ENCODE data around the gene IFITM10. TPM values are rescaled to one million over a fixed set of nuclear protein-coding genes. Genes with fewer than 3 reads are reported as not detected.

Gene IFITM10
- total RNA-seq, 2 experiments from 2014 or later: 0.96 to 1.3 TPM

GRCh38 chr11:1707751-1708150 is 42.6 kb downstream of the IFITM10 start:
- H3K36me3 Mint-ChIP-seq: no peaks in the 10 kb centered on the region
- no peaks in the 10 kb centered on the region for H3K9me3 Mint-ChIP-seq (ENCODE audit: low read depth)
- DNase-seq (no peak), ATAC-seq (no peak)
- H3K4me3 Mint-ChIP-seq: no peak overlapping the region
- H3K27ac Mint-ChIP-seq: no peak overlapping the region
- H3K27me3 Mint-ChIP-seq: peaks cover 39% of the 10 kb centered on the region
- CTCF ChIA-PET: interaction anchor here (2.4 to 6.0 kb wide), 4 partner anchors 14 to 294 kb away, joined by 9 to 55 read pairs (median 34); partner anchors contain the start of gene SYT8
- H3K4me1 Mint-ChIP-seq: peaks cover 26% of the 10 kb centered on the region

- Mint-ChIP-seq H3K4me1 (peaks cover 29% of the 10 kb centered on the region), H3K27me3 (peaks cover 40% of the 10 kb centered on the region), H3K4me3 (no peak overlapping the region), H3K9me3 (ENCODE audit: low read depth) (peaks cover 4% of the 10 kb centered on the region), H3K27ac (no peak overlapping the region), H3K36me3 (peaks cover 5% of the 10 kb centered on the region)
- CTCF ChIA-PET: interaction anchor here (0.8 to 6.0 kb wide), 13 partner anchors 9 to 295 kb away, joined by 3 to 55 read pairs (median 4); partner anchors contain the start of genes KRTAP5-6 and SYT8
- ATAC-seq: peak; percentile 39
- DNase-seq: peak; percentile 48
Observed at GRCh38 chr11:1706634-1707400, 43.6 kb downstream of the IFITM10 start.

- peak overlapping the region; percentile 6 for H3K4me3 Mint-ChIP-seq
- peak; percentile 61 for ATAC-seq
Observed at GRCh38 chr11:1705126-1706052, 45.0 kb downstream of the IFITM10 start.

GRCh38 chr11:1703146-1703545 is 47.2 kb downstream of the IFITM10 start:
- no peak overlapping the region for H3K27ac Mint-ChIP-seq
- H3K9me3 Mint-ChIP-seq (ENCODE audit: low read depth): peaks cover 10% of the 10 kb centered on the region
- H3K4me3 Mint-ChIP-seq: no peak overlapping the region
- CTCF ChIA-PET: interaction anchor here (1.4 to 6.0 kb wide), 3 partner anchors 10 to 130 kb away, joined by 4 to 54 read pairs (median 26); no protein-coding TSS in a partner anchor
- peak; percentile 21 for DNase-seq
- peaks cover 12% of the 10 kb centered on the region for H3K36me3 Mint-ChIP-seq
- peaks cover 24% of the 10 kb centered on the region for H3K27me3 Mint-ChIP-seq
- H3K4me1 Mint-ChIP-seq: peaks cover 47% of the 10 kb centered on the region
- ATAC-seq: no peak

More at GRCh38 chr11:1705126-1706052, 45.0 kb downstream of the IFITM10 start:
- CTCF ChIA-PET: interaction anchor here (1.4 to 6.0 kb wide), 5 partner anchors 12 to 296 kb away, joined by 3 to 55 read pairs (median 13); partner anchors contain the start of gene SYT8
- H3K9me3 Mint-ChIP-seq (ENCODE audit: low read depth): peaks cover 8% of the 10 kb centered on the region
- H3K27ac Mint-ChIP-seq: peak overlapping the region; percentile 40
- peaks cover 28% of the 10 kb centered on the region for H3K27me3 Mint-ChIP-seq
- H3K4me1 Mint-ChIP-seq: peaks cover 42% of the 10 kb centered on the region
- peaks cover 9% of the 10 kb centered on the region for H3K36me3 Mint-ChIP-seq
- peak; percentile 49 for DNase-seq

- no peak for ATAC-seq
- peaks cover 10% of the 10 kb centered on the region for H3K9me3 Mint-ChIP-seq (ENCODE audit: low read depth)
- CTCF ChIA-PET: interaction anchor here (1.4 to 6.0 kb wide), 3 partner anchors 9 to 130 kb away, joined by 4 to 54 read pairs (median 26); no protein-coding TSS in a partner anchor
- peaks cover 12% of the 10 kb centered on the region for H3K36me3 Mint-ChIP-seq
- H3K4me3 Mint-ChIP-seq: no peak overlapping the region
- H3K4me1 Mint-ChIP-seq: peaks cover 47% of the 10 kb centered on the region
- H3K27me3 Mint-ChIP-seq: peaks cover 21% of the 10 kb centered on the region
- peak; percentile 7 for DNase-seq
- H3K27ac Mint-ChIP-seq: no peak overlapping the region
Observed at GRCh38 chr11:1702506-1702905, 47.9 kb downstream of the IFITM10 start.

- peak overlapping the region; percentile 59 for H3K27ac Mint-ChIP-seq
Observed at GRCh38 chr11:1701091-1701807, 49.1 kb downstream of the IFITM10 start.

GRCh38 chr11:1699771-1700170 is 50.6 kb downstream of the IFITM10 start:
- H3K27me3 Mint-ChIP-seq: peaks cover 38% of the 10 kb centered on the region
- DNase-seq (no peak), ATAC-seq (no peak)
- H3K4me1 Mint-ChIP-seq: peaks cover 27% of the 10 kb centered on the region
- peaks cover 12% of the 10 kb centered on the region for H3K36me3 Mint-ChIP-seq
- peaks cover 10% of the 10 kb centered on the region for H3K9me3 Mint-ChIP-seq (ENCODE audit: low read depth)
- H3K27ac Mint-ChIP-seq: no peak overlapping the region
- CTCF ChIA-PET: interaction anchor here (2.2 to 3.6 kb wide), 2 partner anchors 132 to 452 kb away, joined by 9 to 35 read pairs; no protein-coding TSS in a partner anchor
- H3K4me3 Mint-ChIP-seq: no peak overlapping the region

More at GRCh38 chr11:1701091-1701807, 49.1 kb downstream of the IFITM10 start:
- Mint-ChIP-seq H3K27me3 (peaks cover 26% of the 10 kb centered on the region), H3K4me3 (no peak overlapping the region), H3K9me3 (ENCODE audit: low read depth) (peaks cover 10% of the 10 kb centered on the region), H3K4me1 (peaks cover 42% of the 10 kb centered on the region), H3K36me3 (peaks cover 12% of the 10 kb centered on the region)
- ATAC-seq (peak; percentile 66), DNase-seq (peak; percentile 61)
- CTCF ChIA-PET: interaction anchor here (0.6 to 2.8 kb wide), 15 partner anchors 9 to 450 kb away, joined by 3 to 26 read pairs (median 4); no protein-coding TSS in a partner anchor

GRCh38 chr11:1696608-1697570 is 53.5 kb downstream of the IFITM10 start, which contains the start of gene KRTAP5-6:
Gene KRTAP5-6 (plus strand): TSS chr11:1697195. CDS start chr11:1697246, 51 bp downstream.
- peaks cover 26% of the 10 kb centered on the region for H3K4me1 Mint-ChIP-seq
- peaks cover 7% of the 10 kb centered on the region for H3K9me3 Mint-ChIP-seq (ENCODE audit: low read depth)
- H3K27ac Mint-ChIP-seq: no peak within 1 kb of the TSS
- peaks cover 39% of the 10 kb centered on the region for H3K27me3 Mint-ChIP-seq
- no peak for ATAC-seq
- CTCF ChIA-PET: interaction anchor here (1.4 to 3.6 kb wide), 3 partner anchors 10 to 305 kb away, joined by 3 to 35 read pairs (median 4); no protein-coding TSS in a partner anchor
- DNase-seq: no peak
- no peak within 1 kb of the TSS for H3K4me3 Mint-ChIP-seq
- H3K36me3 Mint-ChIP-seq: peaks cover 8% of the 10 kb centered on the region

- H3K27ac Mint-ChIP-seq: no peak overlapping the region
- CTCF ChIA-PET: interaction anchor here (0.8 to 5.8 kb wide), 8 partner anchors 10 to 455 kb away, joined by 3 to 533 read pairs (median 51); partner anchors contain the start of gene SYT8
- ATAC-seq (no peak), DNase-seq (no peak)
- peaks cover 3% of the 10 kb centered on the region for H3K36me3 Mint-ChIP-seq
- H3K27me3 Mint-ChIP-seq: peaks cover 48% of the 10 kb centered on the region
- peaks cover 2% of the 10 kb centered on the region for H3K9me3 Mint-ChIP-seq (ENCODE audit: low read depth)
- H3K4me1 Mint-ChIP-seq: peaks cover 13% of the 10 kb centered on the region
- H3K4me3 Mint-ChIP-seq: no peak overlapping the region
Observed at GRCh38 chr11:1695548-1696108, 54.8 kb downstream of the IFITM10 start.

- no peak for DNase-seq
- H3K27ac Mint-ChIP-seq: no peak overlapping the region
- H3K4me1 Mint-ChIP-seq: peaks cover 9% of the 10 kb centered on the region
- peaks cover 3% of the 10 kb centered on the region for H3K36me3 Mint-ChIP-seq
- CTCF ChIA-PET: interaction anchor here (0.8 to 5.8 kb wide), 39 partner anchors 11 to 464 kb away, joined by 3 to 533 read pairs (median 9); partner anchors contain the start of genes CTSD, H19, LSP1 and MRPL23
- peaks cover 54% of the 10 kb centered on the region for H3K27me3 Mint-ChIP-seq
- ATAC-seq: no peak
- peaks cover 2% of the 10 kb centered on the region for H3K9me3 Mint-ChIP-seq (ENCODE audit: low read depth)
- no peak overlapping the region for H3K4me3 Mint-ChIP-seq
Observed at GRCh38 chr11:1694846-1695547, 55.4 kb downstream of the IFITM10 start.

All from activated CD8-positive, alpha-beta memory T cell treated with anti-CD3 and anti-CD28 coated beads, Interleukin-2, amount 10 ng/mL, durations not matched to agents 7 days and 5 days (primary cell).